Measurements from ENCODE around the gene MND1.

GRCh38 chr4:153322791-153323190, 21.7 kb upstream of the MND1 start:
- TF ChIP-seq, protein P1, sequence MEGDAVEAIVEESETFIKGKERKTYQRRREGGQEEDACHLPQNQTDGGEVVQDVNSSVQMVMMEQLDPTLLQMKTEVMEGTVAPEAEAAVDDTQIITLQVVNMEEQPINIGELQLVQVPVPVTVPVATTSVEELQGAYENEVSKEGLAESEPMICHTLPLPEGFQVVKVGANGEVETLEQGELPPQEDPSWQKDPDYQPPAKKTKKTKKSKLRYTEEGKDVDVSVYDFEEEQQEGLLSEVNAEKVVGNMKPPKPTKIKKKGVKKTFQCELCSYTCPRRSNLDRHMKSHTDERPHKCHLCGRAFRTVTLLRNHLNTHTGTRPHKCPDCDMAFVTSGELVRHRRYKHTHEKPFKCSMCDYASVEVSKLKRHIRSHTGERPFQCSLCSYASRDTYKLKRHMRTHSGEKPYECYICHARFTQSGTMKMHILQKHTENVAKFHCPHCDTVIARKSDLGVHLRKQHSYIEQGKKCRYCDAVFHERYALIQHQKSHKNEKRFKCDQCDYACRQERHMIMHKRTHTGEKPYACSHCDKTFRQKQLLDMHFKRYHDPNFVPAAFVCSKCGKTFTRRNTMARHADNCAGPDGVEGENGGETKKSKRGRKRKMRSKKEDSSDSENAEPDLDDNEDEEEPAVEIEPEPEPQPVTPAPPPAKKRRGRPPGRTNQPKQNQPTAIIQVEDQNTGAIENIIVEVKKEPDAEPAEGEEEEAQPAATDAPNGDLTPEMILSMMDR (conservative IDR thresholded peaks at IDR 0.05): no peak
- TF ChIP-seq EZH2 (IDR thresholded peaks at IDR 0.05; ENCODE audit: low read depth): no peak

All from PC-9 (cell line).